GM10847 (cell line): Measurements from ENCODE around the gene ZNF567.

Experiments
- POLR2A ChIP-seq: IDR thresholded peaks from 2 replicates; pipeline ENCODE4 v1.6.1; 2011; ENCODE audit not compliant: insufficient read length; ENCODE audit errors: extremely low read depth

The ZNF567 gene

DNA sequence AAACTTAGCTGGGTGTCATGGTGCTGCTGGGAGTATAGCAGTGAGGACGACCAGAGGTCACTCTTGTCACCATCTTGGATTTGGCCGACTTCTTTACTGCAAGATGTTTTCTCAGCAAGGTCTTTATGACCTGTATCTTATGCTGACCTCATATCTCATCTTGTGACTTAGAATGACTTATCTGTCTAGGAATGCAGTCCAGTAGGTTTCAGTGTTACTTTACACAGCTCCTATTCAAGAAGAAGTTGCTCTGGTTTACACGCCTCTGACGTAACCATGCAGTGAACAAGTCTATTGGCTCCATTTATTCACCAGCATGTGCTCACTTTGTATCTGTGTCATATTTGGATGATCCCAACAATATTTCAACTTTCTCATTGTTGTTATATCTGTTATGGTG is 58.5 kb downstream of the ZNF567 start:
- no peak for TF ChIP-seq POLR2A

DNA sequence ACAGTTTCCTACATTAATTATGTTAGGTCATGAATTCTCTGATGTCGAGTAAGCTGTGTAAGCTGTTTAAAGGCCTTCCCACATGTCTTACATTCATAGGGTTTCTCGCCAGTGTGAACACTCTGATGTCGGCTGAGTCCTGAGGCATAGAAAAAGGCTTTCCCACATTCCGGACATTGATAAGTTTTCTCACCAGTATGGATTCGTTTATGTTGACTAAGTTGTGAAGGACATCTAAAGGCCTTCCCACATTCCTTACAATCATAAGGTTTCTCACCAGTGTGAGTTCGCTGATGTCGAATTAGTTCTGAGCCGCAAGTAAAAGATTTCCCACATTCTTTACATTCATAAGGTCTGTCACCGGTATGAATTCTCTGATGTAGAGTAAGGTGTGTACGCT is 60.3 kb downstream of the ZNF567 start:
- TF ChIP-seq POLR2A: no peak

DNA sequence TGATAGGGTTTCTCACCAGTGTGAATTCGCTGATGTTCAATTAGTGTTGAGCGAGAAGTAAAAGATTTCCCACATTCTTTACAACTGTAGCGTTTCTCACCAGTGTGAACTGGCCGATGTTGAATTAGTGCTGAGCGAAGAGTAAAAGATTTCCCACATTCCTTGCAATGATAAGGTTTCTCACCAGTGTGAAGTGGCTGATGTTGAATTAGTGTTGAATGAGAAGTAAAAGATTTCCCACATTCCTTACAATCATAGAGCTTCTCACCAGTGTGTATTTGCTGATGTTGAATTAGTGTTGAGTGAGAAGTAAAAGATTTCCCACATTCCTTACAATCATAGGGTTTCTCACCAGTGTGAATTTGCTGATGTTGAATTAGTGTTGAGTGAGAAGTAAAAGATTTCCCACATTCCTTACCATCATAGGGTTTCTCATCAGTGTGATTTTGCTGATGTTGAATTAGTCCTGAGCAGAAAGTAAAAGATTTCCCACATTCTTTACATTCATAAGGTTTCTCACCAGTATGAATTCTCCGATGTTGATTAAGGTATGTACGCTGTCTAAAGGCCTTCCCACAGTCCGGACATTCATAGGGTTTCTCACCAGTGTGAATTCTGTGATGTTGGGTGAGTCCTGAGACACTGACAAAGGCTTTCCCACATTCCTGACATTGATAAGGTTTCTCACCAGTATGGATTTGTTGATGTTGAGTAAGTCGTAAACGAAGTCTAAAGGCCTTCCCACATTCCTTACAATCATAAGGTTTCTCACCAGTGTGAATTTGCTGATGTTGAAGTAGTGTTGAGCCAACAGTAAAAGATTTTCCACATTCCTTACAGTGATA is 61.2 kb downstream of the ZNF567 start:
- no peak for TF ChIP-seq POLR2A

DNA sequence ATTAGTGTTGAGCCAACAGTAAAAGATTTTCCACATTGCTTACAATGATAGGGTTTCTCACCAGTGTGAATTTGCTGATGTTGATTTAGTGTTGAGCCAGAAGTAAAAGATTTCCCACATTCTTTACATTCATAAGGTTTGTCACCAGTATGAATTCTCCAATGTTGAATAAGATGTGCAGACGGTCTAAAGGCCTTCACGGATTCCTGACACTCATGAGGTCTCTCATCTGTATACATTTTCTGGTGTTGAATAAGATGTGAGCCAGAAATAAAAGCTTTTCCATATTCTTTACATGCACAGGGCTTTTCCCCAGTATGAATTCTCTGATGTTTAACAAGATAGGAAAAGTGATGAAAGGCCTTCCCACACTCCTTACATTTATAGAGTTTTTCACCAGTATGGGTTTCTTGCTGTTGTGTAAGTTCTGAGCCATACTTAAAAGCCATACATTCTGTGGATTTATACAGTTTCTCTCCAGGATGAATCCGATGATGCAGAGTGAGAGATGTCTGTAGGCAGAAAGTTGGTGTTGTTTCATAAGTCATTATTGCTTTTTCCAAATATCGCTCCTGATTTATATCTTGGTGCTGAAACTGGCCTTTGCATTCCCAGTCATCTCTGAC is 62.8 kb downstream of the ZNF567 start:
- no peak for TF ChIP-seq POLR2A
